Calu3 (cell line): ENCODE results near the gene FUOM. TPM values are rescaled to one million over a fixed set of nuclear protein-coding genes. Genes with fewer than 3 reads are reported as not detected.
A peak's percentile ranks its signal among the peaks of the same experiment; 100 is the strongest.

ENCODE experiments used
- BruUV-seq: library from RNA; stranded (reverse); fragments of 400-500 nt; replicated peaks from 2 replicates; lab custom pipeline; 2021; lab: Mats Ljungman, UMichigan
- CTCF ChIA-PET: fragments of 300-600 bp; sonication (Branson Sonifier 250); formaldehyde crosslinking; loops from one replicate; lab custom pipeline; 2022; ENCODE audit warnings: antibody characterized with exemption; lab: Charles Lee
- DNase-seq: peaks from one replicate; pipeline ENCODE4 v3.0.0; 2022
- H3K27ac Mint-ChIP-seq: one replicate; pipeline ENCODE4 v1.8.0; 2022; ENCODE audit warnings: mixed read lengths; ENCODE audit not compliant: unreplicated experiment
- H3K27me3 Mint-ChIP-seq: one replicate; pipeline ENCODE4 v1.8.0; 2022; ENCODE audit warnings: mixed read lengths; ENCODE audit not compliant: unreplicated experiment
- H3K36me3 Mint-ChIP-seq: one replicate; pipeline ENCODE4 v1.8.0; 2022; ENCODE audit warnings: mild to moderate bottlenecking, moderate library complexity, mixed read lengths; ENCODE audit not compliant: insufficient read depth, unreplicated experiment
- H3K4me1 Mint-ChIP-seq: one replicate; pipeline ENCODE4 v1.8.0; 2022; ENCODE audit warnings: mild to moderate bottlenecking, low read depth, mixed read lengths; ENCODE audit not compliant: unreplicated experiment
- H3K4me3 Mint-ChIP-seq: one replicate; pipeline ENCODE4 v1.8.0; 2022; ENCODE audit warnings: mild to moderate bottlenecking, low read depth, moderate library complexity, mixed read lengths; ENCODE audit not compliant: unreplicated experiment
- H3K9me3 Mint-ChIP-seq: one replicate; pipeline ENCODE4 v1.8.0; 2022; ENCODE audit warnings: low read depth, mixed read lengths; ENCODE audit not compliant: unreplicated experiment
- intact Hi-C: fragments of 100-400 bp; cut with micrococcal nuclease; formaldehyde crosslinking; loops from one replicate; pipeline ENCODE4 v1.10.0; 2022; ENCODE audit not compliant: unreplicated experiment
- total RNA-seq: library from RNA; stranded (reverse); gene quantifications from 2 replicates; pipeline ENCODE4 v1.2.3, GENCODE V29; 2022
- TF ChIP-seq, protein P1 (sequence below): fragments of 200-600 bp; IDR thresholded peaks from one replicate; pipeline ENCODE4 v1.8.0; 2022; ENCODE audit warnings: antibody characterized with exemption; ENCODE audit not compliant: unreplicated experiment

The FUOM gene
- total RNA-seq, 1 experiment from 2014 or later, result 11.5 TPM

DNA sequence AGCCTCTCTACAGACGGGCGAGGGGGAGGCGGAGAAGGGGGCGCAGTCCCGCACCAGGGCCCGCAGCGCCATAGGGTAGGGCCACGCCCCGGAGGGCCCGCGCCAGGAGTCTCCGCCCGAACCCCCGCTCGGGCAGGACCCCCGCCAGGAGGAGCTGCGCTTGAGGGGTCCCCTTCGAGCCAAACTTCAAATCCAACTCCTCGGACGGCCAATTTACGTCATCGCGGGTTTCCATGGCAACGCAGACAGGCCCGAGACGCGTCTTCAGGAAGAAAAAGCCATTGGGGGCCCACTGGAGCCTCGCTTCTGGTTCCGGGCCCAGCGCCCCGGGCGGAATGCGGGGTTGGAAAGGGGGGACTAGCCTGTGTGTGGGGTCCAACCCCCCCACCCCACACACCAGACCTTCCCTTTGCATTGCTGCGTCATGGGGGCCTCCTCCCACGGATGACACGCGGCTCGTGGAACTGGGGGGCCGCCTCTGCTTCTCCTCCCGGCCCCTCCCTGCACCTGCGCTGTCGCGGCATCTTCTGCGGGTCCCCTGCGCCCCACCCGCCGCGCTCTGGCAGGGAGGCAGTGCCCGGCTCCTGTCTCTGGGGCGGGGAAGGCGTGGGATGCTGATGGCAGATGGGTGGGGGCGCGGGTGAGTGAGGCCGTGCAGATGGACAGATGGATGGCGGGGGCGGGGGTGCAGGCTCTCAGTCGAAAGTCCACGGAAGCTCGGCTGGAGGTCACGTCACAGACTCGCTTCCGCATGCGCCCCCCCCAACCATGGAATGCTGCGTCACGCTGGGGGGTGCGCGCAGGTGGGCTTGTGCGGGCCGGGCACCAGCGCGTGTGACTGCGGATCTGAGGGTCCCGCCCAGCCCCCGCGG is 22.3 kb downstream of the FUOM start:
- peak overlapping the region; percentile 14 for H3K27ac Mint-ChIP-seq
- H3K27me3 Mint-ChIP-seq, result peaks cover 45% of the 10 kb centered on the region
- no TSS peak for BruUV-seq
- intact Hi-C loops, result no loop called here
- peak; percentile 38 for DNase-seq
- CTCF ChIA-PET, result no interaction called here
- peaks cover 9% of the 10 kb centered on the region for H3K36me3 Mint-ChIP-seq
- peak overlapping the region; percentile 59 for H3K4me3 Mint-ChIP-seq
- TF ChIP-seq, protein P1, sequence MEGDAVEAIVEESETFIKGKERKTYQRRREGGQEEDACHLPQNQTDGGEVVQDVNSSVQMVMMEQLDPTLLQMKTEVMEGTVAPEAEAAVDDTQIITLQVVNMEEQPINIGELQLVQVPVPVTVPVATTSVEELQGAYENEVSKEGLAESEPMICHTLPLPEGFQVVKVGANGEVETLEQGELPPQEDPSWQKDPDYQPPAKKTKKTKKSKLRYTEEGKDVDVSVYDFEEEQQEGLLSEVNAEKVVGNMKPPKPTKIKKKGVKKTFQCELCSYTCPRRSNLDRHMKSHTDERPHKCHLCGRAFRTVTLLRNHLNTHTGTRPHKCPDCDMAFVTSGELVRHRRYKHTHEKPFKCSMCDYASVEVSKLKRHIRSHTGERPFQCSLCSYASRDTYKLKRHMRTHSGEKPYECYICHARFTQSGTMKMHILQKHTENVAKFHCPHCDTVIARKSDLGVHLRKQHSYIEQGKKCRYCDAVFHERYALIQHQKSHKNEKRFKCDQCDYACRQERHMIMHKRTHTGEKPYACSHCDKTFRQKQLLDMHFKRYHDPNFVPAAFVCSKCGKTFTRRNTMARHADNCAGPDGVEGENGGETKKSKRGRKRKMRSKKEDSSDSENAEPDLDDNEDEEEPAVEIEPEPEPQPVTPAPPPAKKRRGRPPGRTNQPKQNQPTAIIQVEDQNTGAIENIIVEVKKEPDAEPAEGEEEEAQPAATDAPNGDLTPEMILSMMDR, result no peak
- H3K4me1 Mint-ChIP-seq, result no peaks in the 10 kb centered on the region
- H3K9me3 Mint-ChIP-seq, result no peaks in the 10 kb centered on the region

DNA sequence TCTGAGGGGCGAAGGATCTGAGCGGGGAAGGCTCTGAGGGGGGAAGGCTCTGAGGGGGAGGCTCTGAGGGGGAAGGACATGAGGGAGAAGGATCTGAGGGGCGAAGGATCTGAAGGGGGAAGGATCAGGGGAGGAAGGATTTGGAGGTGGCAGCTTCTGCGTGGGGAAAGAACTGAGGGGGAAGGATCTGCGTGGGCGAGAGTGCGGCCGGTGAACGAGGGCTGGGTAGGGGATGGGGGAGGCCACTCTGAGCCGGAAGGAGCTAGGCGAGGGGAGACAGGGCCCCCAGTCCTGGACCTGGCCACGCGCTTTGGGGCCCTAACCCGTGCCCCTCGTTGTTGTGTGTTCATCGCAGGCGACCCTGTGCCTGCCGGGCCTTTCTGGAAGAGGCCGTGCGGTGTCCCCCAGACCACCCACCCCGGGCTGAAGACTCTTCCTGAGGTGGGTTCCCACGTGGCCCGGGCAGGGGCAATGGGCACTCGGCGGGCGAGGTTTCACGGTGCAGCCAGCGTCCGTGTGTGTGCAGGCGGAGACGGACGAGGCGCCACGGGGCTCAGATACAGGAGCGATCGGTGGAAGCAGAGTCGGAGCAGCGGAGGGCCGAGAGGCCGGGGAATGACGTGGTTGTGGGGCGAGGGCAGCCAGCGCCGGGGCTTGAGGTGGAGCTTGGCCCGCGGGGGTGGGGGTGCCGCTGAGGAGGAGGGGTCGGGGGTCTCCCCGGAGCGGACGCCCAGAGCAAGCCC is 23.1 kb downstream of the FUOM start:
- intact Hi-C loops, result no loop called here
- H3K36me3 Mint-ChIP-seq, result peaks cover 9% of the 10 kb centered on the region

DNA sequence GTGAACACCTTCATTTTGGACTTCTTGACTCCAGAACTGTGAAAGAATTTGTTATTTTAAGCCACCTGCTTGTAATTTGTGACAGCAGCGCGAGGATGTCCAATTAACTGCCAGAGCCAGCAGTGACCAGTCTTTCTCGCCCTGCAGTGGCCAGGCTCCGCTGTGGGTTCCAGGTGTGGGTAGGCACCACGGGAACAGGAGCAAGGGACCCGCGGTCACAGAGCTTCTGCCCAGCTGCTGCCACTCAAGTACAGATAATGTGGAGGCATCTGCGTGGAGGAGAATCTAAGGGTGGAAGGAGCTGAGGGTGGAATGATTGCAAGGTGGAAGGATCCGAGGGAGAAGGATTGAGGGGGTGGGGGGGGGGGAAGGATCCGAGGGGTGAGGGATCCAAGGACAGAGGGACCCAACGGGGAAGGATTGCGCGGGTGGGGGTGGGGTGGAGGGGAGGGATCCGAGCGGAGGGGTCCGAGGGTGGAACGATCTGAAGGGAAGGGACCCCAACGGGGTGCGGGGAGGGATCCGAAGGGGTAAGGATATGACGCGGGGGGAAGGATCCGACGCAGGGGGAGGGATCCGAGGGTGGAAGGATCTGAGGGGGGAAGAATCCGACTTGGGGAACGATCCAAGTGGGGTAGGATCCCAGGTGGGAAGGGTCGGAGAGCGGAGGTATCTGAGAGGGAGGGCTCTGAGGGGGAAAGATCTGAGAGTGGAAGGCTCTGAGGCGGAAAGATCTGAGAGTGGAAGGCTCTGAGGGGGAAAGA is 24.7 kb downstream of the FUOM start:
- BruUV-seq, result no TSS peak
- TF ChIP-seq, protein P1, result no peak
- H3K4me3 Mint-ChIP-seq, result no peak overlapping the region
- no peak overlapping the region for H3K27ac Mint-ChIP-seq
- CTCF ChIA-PET, result no interaction called here
- H3K4me1 Mint-ChIP-seq, result peaks cover 11% of the 10 kb centered on the region
- H3K9me3 Mint-ChIP-seq, result no peaks in the 10 kb centered on the region
- intact Hi-C loops, result no loop called here
- DNase-seq, result no peak
- H3K27me3 Mint-ChIP-seq, result peaks cover 64% of the 10 kb centered on the region
- peaks cover 9% of the 10 kb centered on the region for H3K36me3 Mint-ChIP-seq

More for the DNA sequence above, 23.1 kb downstream of the FUOM start:
- CTCF ChIA-PET, result no interaction called here
- peaks cover 6% of the 10 kb centered on the region for H3K4me1 Mint-ChIP-seq
- peak overlapping the region; percentile 59 for H3K4me3 Mint-ChIP-seq
- BruUV-seq, result no TSS peak
- TF ChIP-seq, protein P1, result no peak
- DNase-seq, result no peak
- peaks cover 53% of the 10 kb centered on the region for H3K27me3 Mint-ChIP-seq
- H3K9me3 Mint-ChIP-seq, result no peaks in the 10 kb centered on the region
- peak overlapping the region; percentile 14 for H3K27ac Mint-ChIP-seq
